OCI-LY7 (cell line): ENCODE data around the gene PLEKHA6. TPM values are rescaled to one million over a fixed set of nuclear protein-coding genes. Genes with fewer than 3 reads are reported as not detected.

Source experiments
- BruUV-seq: library from RNA; stranded (reverse); fragments of 400-500 nt; replicated peaks from 2 replicates; lab custom pipeline; 2021; lab: Mats Ljungman, UMichigan
- CTCF ChIA-PET: fragments of 300-600 bp; sonication (Branson Sonifier 250); formaldehyde crosslinking; loops from one replicate; lab custom pipeline; 2022; ENCODE audit warnings: antibody characterized with exemption; ENCODE audit not compliant: unreplicated experiment; lab: Charles Lee
- POLR2A ChIA-PET: fragments of 300-600 bp; sonication (Branson Sonifier 250); formaldehyde crosslinking; loops from one replicate; lab custom pipeline; 2022; ENCODE audit warnings: antibody characterized with exemption; lab: Charles Lee
- DNase-seq: peaks from one replicate; pipeline ENCODE4 v3.0.0-alpha.2; 2015; ENCODE audit warnings: low spot score
- H2AFZ ChIP-seq: fragments of 200-600 bp; sonication (generic), shearing (Covaris generic); 2 replicates; pipeline ENCODE4 v1.6.1; 2014; ENCODE audit warnings: mild to moderate bottlenecking, antibody characterized with exemption, low read length, moderate library complexity
- H3K27ac ChIP-seq: fragments of 200-600 bp; sonication (generic); 2 replicates; pipeline ENCODE4 v1.5.1; 2014; ENCODE audit warnings: mixed run types, low read depth, mild to moderate bottlenecking, moderate library complexity, low read length, inconsistent platforms; ENCODE audit not compliant: poor library complexity, severe bottlenecking
- H3K36me3 ChIP-seq: fragments of 200-600 bp; sonication (generic); 2 replicates; pipeline ENCODE4 v1.6.1; 2014; ENCODE audit warnings: mild to moderate bottlenecking, antibody characterized with exemption, low read length, moderate library complexity, mixed read lengths; ENCODE audit not compliant: insufficient read depth
- H3K4me1 ChIP-seq: fragments of 200-600 bp; sonication (generic); 2 replicates; pipeline ENCODE4 v1.5.1; 2014; ENCODE audit warnings: mild to moderate bottlenecking, low read length; ENCODE audit not compliant: insufficient read depth, poor library complexity, severe bottlenecking
- H3K4me2 ChIP-seq: fragments of 200-600 bp; sonication (generic); 2 replicates; pipeline ENCODE4 v1.6.1; 2014; ENCODE audit warnings: mild to moderate bottlenecking, low read length
- H3K4me3 ChIP-seq: fragments of 200-600 bp; sonication (generic); 2 replicates; pipeline ENCODE4 v1.5.1; 2014; ENCODE audit warnings: mild to moderate bottlenecking, low read depth, low read length; ENCODE audit not compliant: poor library complexity, severe bottlenecking
- H3K79me2 ChIP-seq: fragments of 200-600 bp; sonication (generic); 2 replicates; pipeline ENCODE4 v1.6.1; 2016; ENCODE audit warnings: low read depth, mild to moderate bottlenecking, low read length, moderate library complexity, mixed read lengths; ENCODE audit not compliant: insufficient read depth
- H3K9me2 ChIP-seq: fragments of 200-600 bp; sonication (generic); 2 replicates; pipeline ENCODE4 v1.6.1; 2016; ENCODE audit warnings: mild to moderate bottlenecking, low read length, mixed read lengths; ENCODE audit not compliant: insufficient read depth
- H3K9me3 ChIP-seq: fragments of 200-600 bp; sonication (generic); 2 replicates; pipeline ENCODE4 v1.6.1; 2014; ENCODE audit warnings: mild to moderate bottlenecking, mixed run types, low read length, mixed read lengths
- H4K20me1 ChIP-seq: fragments of 200-600 bp; sonication (generic); 2 replicates; pipeline ENCODE4 v1.6.1; 2014; ENCODE audit warnings: mild to moderate bottlenecking, antibody characterized with exemption, low read length, moderate library complexity, mixed read lengths; ENCODE audit not compliant: insufficient read depth
- EZH2phosphoT487 ChIP-seq: fragments of 200-600 bp; sonication (generic); IDR thresholded peaks from 2 replicates; pipeline ENCODE4 v1.6.1; 2018; ENCODE audit warnings: low read depth, borderline replicate concordance, mild to moderate bottlenecking, mixed run types, antibody characterized with exemption, low read length, moderate library complexity, mixed read lengths
- intact Hi-C: fragments of 100-400 bp; cut with micrococcal nuclease; formaldehyde crosslinking; loops from one replicate; pipeline ENCODE4 v1.10.0; 2022; ENCODE audit not compliant: unreplicated experiment
- total RNA-seq, 2 experiments: library from RNA; depleted of rRNA in 1 of 2; stranded (reverse); fragments of >200 nt in 1 of 2; shearing (Covaris generic) in 1 of 2; gene quantifications; 2 replicates each; pipeline ENCODE4 v1.2.3, GENCODE V29; 2014 to 2022
- TF ChIP-seq, protein P1 (sequence below): fragments of 200-600 bp; sonication (generic); conservative IDR thresholded peaks from 2 replicates; pipeline ENCODE4 v1.5.1; 2014; ENCODE audit warnings: mild to moderate bottlenecking, antibody characterized with exemption, low read length, moderate library complexity, mixed read lengths

The PLEKHA6 gene
- total RNA-seq, 2 experiments from 2014 or later: not detected

DNA sequence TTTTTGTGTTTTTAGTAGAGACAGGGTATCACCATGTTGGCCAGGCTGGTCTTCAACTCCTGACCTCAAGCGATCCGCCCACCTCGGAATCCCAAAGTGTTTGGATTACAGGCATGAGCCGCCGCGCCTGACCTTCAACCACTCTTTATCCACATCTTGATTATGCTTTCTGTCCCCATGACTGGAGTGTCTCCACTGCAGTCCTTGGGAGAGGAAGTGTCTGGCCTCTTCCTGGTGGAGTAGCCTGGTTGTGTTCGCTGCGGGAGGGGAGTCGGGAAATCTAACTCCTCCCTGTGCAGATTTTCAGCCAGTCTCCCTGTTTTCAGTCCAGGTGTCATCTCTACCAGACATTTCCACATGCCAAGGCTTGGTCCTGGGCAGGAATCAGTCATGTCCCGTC is 173.1 kb downstream of the PLEKHA6 start:
- Histone ChIP-seq H3K9me2 (no peaks in the 10 kb centered on the region), H3K36me3 (no peaks in the 10 kb centered on the region), H3K27ac (no peak overlapping the region), H2AFZ (no peak overlapping the region), H4K20me1 (no peaks in the 10 kb centered on the region), H3K4me3 (no peak overlapping the region), H3K9me3 (no peaks in the 10 kb centered on the region), H3K4me1 (no peaks in the 10 kb centered on the region), H3K4me2 (no peak overlapping the region), H3K79me2 (no peaks in the 10 kb centered on the region)
- ChIA-PET POLR2A (no interaction called here), CTCF (no interaction called here)
- DNase-seq: no peak
- BruUV-seq: no TSS peak
- TF ChIP-seq, protein P1, sequence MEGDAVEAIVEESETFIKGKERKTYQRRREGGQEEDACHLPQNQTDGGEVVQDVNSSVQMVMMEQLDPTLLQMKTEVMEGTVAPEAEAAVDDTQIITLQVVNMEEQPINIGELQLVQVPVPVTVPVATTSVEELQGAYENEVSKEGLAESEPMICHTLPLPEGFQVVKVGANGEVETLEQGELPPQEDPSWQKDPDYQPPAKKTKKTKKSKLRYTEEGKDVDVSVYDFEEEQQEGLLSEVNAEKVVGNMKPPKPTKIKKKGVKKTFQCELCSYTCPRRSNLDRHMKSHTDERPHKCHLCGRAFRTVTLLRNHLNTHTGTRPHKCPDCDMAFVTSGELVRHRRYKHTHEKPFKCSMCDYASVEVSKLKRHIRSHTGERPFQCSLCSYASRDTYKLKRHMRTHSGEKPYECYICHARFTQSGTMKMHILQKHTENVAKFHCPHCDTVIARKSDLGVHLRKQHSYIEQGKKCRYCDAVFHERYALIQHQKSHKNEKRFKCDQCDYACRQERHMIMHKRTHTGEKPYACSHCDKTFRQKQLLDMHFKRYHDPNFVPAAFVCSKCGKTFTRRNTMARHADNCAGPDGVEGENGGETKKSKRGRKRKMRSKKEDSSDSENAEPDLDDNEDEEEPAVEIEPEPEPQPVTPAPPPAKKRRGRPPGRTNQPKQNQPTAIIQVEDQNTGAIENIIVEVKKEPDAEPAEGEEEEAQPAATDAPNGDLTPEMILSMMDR: no peak
- TF ChIP-seq EZH2phosphoT487: no peak
- intact Hi-C loops: no loop called here

DNA sequence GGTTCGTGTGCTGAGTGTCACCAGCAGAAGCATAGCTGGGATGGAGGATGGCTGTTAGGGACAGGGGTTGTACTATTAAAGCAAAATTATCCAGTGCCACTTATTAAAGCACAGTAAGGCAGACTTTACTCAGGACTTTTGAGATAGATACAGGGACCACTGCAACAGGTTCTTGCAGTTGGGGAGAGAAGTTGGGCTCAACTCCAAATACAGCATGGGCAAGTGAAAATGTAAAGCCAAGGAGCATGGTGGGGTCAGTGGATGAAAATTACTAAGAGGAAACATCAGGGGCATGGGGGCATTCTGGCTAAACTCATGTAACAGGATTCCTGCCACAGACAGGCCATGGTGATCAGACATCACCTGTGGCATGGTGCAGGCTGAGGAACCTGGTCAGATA is 178.6 kb downstream of the PLEKHA6 start:
- DNase-seq: no peak
- no peak overlapping the region for H2AFZ ChIP-seq
- TF ChIP-seq EZH2phosphoT487: no peak
- TF ChIP-seq, protein P1: no peak
- no peaks in the 10 kb centered on the region for H3K36me3 ChIP-seq
- H3K9me2 ChIP-seq: no peaks in the 10 kb centered on the region
- no peak overlapping the region for H3K4me3 ChIP-seq
- ChIA-PET CTCF (no interaction called here), POLR2A (no interaction called here)
- H3K27ac ChIP-seq: no peak overlapping the region
- H3K4me1 ChIP-seq: no peaks in the 10 kb centered on the region
- H4K20me1 ChIP-seq: no peaks in the 10 kb centered on the region
- H3K9me3 ChIP-seq: no peaks in the 10 kb centered on the region
- intact Hi-C loops: no loop called here
- no peak overlapping the region for H3K4me2 ChIP-seq
- no TSS peak for BruUV-seq
- H3K79me2 ChIP-seq: no peaks in the 10 kb centered on the region

DNA sequence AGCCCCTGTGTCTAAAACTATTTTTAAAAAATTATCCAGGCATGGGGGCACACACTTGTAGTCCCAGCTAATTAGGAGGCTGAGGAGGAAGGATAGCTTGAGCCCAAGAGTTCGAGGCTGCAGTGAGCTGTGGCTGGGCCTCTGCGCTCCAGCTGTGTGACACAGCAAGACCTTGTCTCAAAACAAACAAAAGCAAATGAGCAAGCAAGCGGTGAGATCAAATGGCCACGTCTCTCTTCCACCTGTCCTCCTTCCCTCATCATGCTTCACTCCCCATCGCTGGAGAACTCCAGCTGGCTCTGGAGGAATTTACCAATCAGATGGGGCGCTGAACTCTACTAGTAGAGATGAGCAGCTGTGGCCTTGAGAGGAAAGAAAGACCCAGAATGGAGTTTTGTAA is 179.6 kb downstream of the PLEKHA6 start:
- Histone ChIP-seq H3K79me2 (no peaks in the 10 kb centered on the region), H4K20me1 (no peaks in the 10 kb centered on the region), H3K27ac (no peak overlapping the region), H3K4me3 (no peak overlapping the region), H3K36me3 (no peaks in the 10 kb centered on the region), H3K4me1 (no peaks in the 10 kb centered on the region), H3K9me2 (no peaks in the 10 kb centered on the region), H3K9me3 (no peaks in the 10 kb centered on the region), H2AFZ (no peak overlapping the region), H3K4me2 (no peak overlapping the region)
- intact Hi-C loops: no loop called here
- POLR2A ChIA-PET: interaction anchor here (0.5 kb wide), 1 partner anchor 1810 kb away, joined by 6 read pairs; no protein-coding TSS in a partner anchor
- CTCF ChIA-PET: no interaction called here
- no peak for TF ChIP-seq EZH2phosphoT487
- BruUV-seq: no TSS peak
- no peak for DNase-seq
